ENCODE data around the gene SGMS1. TPM values are rescaled to one million over a fixed set of nuclear protein-coding genes. Genes with fewer than 3 reads are reported as not detected.

SGMS1 gene
- total RNA-seq, 1 donor from 2014 or later: 111 TPM

DNA sequence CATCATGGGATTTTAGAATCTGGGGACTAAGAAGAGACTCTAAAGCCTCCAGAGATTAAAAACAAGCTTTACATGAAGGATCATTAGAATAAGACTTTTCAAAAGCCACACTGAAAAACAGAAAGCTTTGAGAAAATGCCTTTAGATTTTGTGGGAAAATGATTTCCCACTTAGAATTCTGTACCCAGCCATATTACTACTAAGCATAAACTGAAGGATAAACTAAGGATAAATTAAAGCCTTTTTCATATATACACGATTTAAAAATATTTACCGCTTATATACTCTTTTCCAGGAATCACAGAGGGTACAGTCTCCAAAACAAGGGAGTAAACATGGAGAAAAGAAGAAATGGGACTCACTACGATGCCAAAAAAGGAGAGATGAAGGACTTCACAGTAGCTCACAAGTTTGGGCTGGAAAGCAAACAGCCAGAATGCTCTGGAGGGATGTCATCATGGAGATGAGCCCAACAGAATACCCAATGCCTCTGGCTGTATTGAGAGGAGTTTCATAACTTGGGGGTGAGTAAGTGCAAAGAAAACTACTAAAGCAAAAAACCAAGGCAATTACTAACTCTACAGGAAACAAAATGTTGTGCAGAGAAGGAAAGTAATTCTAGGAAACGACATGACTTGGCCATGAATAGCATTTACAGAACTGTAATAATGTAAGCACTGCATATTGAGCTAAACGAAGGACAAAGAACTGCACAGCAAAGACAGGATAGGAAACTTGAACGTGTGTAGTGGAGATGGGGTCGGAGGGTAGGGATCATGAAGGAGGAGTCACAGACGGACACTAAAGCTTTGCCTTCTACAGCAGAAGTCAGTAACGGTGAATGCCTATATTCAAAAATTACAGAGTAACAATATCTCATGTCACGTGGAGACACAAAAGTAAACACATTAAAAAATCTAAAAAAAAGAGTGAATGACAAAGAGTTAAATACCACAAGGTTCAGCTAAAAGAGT is 311.0 kb downstream of the SGMS1 start:
- DNase-seq (ENCODE audit: low spot score): no peak

DNA sequence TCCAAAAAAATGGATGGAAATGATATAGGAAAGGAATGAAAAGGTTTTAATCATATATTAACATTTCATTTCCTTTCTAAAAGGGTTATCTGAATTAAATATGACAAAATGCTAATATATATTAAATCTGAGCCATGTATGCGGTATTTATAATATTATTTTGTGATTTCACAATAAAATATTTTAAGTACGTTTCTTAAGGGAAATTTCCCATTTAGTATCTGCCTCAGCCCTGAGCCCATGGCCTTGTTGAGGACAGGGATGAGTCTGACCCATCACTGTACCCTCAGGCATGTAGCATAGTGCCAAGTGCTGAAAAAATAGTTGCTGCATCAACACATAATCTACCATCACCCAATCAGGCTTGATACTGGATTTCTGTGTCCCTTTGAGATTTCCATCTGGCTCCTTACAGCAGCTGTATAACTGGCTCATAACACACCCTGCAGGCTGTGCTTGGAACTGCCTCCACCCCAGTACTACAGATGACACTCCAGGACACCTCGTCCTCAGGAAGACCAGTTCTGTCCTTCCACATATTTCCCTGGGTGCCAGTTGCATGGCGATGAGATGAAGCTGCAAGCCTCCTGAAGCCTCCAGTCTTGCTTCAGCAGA is 313.1 kb downstream of the SGMS1 start:
- no peak for DNase-seq (ENCODE audit: low spot score)

DNA sequence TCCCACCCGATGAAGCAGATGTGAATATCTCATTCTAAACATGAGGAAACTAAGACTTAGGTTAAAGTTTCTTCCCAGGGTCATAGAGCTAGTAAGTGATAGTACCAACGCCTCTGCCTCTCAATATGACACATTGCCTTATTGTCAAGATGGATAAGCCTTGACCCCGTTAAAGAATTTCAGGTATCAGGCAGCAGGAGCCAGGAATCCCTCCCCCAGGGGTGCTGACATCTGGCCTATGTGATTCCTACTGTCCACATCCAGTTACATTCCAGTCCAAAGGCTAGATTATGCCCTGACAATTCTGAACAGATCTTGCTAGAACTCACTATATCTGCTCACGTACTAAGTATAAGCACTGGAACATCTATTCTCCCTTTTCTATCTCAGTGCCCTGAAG is 314.4 kb downstream of the SGMS1 start:
- no peak for DNase-seq (ENCODE audit: low spot score)

DNA sequence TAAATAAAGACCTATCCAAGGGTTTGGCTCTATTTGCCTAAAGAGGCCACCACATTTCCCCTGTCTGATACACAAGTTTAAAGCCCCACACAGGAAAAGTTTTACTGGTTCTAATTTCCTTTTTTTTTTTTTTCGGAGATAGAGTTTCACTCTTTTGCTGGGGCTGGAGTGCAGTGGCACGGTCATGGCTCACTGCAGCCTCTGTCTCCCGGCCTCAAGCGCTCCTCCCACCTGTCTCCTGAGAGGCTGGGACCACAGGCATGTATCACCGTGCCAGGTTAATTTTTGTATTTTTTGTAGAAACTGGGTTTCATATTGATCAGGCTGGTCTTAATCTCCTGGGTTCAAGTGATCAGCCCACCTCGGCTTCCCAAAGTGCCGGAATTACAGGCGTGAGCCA is 319.1 kb downstream of the SGMS1 start:
- DNase-seq (ENCODE audit: low spot score): no peak

DNA sequence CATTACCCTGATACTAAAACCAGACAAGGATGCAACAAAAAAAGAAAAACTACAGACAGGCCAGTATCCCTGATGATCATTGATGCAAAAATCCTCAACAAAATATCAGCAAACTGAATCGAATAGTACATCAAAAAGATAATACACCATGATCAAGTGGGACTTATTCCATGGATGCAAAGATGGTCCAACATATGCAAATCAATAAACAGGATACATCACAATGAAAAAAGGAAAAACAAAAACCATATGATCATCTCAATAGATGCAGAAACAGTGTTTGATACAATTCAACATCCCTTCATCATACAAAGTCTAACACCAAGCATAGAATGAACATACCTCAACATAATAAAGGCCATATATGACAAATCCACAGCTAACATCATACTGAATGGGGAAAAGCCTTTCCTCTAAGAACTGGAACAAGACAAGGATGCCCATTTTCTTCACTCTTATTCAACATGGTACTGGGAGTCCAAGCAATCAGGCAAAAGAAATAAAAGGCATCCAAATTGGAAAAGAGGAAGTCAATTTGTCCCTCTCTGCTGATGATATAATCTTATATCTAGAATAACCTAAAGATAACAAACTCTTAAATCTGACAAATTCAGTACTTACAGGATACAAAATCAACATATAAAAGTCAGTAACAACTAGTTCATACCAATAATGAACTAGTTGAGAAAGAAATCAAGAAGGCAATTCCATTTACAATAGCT is 323.6 kb downstream of the SGMS1 start:
- no peak for DNase-seq (ENCODE audit: low spot score)

DNA sequence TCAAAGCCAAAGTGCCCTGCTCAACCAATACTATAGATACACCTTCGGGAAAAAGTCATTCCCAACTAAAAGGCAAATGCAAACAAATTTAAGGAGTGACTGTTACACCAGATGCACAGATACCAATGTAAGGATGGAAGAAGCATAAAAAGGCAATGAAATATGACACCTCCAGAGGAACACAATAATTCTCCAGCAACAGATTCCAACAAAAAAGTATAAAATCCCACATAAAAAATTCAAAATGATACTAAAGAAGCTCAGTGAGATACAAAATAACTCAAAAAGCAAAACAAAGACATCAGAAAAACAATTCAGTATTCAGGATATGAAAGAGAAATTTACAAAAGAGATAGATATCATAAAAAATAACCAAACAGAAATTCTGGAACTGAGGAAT is 328.4 kb downstream of the SGMS1 start:
- no peak for DNase-seq (ENCODE audit: low spot score)

DNA sequence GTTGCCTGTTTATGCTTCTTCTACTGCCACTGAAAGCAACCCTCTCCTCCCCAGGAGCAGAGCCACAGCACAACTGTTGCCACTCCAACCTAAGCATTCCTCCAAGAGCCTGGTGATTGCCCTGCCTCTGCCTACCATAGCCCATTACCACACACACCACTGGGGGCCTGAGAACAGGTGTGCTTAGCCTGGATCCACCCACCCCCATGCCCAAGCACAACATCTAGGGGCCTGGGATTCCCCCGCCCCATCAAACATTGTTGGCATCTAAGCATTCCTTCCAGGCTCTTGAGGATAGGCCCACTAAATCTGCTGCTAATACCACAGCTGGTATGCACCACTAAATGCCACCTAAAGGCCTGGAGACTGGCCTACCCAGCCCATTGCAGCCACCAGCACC is 329.2 kb downstream of the SGMS1 start:
- no peak for DNase-seq (ENCODE audit: low spot score)

DNA sequence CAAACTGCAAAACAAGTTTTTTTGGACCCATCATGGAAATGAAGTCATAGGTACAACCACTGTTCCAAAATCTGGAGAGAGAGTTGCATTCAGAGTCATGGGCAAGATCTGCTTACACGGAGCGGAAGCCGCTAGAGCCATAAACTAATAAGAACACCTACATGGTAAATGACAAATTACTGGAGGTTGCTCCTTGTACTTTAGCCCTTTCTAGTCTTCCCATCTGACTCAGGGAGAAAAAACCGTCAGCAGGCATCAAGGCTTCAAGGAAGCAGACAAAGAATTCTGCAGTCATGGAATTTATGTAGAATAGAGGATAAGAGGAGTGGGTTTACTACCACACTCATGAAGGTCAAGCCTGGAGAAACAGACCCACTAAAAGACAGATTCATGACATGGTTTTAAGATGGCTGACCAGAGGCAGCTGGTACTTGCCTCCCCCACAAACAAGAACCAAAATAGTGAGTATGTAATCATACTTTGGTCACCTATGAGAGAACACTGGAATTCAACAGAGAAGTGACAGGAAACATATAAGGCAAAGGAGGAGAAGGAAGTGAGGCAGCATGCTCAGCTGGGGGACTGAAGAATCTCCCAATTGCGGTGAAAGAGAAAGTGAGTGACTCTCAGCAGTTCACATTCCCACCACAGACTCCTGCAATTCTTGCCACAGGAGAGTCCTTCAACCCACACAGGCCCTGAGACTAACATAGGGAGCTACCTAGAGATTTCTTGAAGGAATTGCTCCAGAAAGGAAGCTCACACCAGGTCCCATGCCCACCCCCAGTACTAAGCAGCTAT is 330.0 kb downstream of the SGMS1 start:
- no peak for DNase-seq (ENCODE audit: low spot score)

DNA sequence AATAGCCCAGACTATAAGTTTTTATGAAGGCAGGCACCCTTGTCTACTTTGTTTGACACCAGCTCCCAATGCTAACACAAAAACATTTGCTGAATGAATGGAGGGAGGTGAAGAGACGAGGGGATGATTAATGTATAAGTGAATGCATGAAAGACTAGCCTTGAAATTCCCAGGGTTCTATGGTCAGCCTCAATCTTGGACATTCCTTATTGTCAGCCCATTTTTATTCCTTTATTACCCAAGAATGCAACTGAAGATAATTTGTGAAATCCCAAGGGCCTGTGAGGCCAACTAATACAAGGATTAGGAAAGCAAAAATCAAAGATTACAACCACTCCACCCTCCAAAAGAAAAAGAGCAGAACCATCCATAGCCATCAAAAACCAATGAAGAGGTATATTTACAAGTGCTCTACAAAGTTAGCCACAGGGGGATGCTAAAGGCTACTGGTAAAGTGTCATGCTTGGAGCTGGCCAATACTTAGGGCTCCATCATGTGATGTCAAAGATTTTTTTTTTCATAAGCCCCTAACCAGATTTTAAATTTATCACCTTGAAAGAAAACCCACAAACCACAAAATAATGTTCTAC is 332.4 kb downstream of the SGMS1 start:
- DNase-seq (ENCODE audit: low spot score): no peak

DNA sequence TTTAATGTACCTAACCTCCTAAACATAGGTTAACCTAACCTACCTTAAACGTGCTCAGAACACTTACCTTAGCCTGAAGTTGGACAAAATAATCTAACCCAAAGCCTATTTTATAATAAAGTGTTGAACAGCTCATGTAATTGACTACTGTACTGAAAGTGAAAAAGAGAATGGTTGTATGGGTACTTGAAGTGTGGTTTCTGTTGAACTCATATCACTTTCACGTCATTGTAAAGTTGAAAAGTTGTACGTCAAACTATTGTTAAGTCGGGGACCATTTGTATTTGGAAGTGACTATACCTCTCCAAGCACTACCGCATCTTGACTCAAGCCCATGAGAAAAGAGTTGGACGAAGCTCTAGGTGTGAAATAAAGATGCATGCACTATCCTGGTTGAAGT is 334.6 kb downstream of the SGMS1 start:
- no peak for DNase-seq (ENCODE audit: low spot score)

DNA sequence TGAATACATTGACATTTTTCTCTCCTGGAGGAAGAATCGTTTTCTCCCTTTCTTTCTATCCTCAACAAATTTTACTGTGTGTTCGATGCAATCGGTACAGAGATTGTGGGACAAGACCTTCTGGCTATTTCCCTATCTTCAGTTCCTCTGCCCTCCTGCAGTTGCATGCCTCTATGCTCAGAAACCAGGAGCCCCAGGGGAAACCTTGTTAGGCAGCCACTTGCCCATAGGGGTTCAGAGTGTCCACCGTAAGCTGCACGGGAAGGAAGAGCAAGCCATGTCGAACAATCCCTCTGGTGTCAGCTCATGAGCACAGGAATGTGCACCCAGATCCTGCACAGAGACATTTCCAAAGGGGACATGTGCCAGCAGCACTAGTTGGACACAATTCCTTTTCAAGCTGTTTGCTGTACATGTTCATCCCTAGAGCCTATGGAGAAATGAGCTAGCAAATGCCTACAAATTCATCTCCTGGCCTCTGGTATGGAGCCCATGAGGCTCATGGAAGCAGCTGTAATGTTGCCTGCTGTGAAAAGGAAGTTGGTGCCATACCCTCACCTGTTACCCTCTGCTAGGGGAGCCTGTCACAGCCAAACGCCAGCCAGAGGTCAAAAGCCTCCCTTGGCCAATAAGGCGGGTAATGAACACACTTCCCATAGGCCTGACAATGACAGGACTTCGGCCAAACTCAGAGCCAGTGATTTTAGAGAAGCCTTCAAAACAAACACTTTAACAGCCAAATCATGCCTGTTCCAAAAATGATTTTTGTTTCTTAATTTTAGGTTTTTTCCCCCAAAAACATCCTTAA is 336.6 kb downstream of the SGMS1 start:
- no peak for DNase-seq (ENCODE audit: low spot score)

DNA sequence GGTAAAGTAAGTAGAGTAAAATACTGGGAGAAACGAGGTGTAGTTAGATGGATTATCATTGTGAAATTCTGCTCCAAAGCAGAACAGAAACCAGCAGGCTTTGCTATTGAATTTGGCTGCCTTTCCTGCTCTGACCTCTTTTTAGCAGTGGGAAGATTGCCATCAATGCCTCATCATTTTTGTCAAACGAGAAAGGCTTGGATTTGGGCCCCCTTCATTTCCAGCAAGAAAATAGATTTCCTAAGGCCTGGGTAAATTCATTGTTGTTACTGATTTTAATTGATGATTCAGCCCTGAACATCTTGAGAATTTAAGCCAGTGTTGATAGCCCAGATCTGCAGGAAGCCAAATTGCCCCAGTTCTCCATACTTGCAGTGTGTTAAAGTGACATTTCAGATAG is 337.2 kb downstream of the SGMS1 start:
- DNase-seq (ENCODE audit: low spot score): peak; percentile 55

DNA sequence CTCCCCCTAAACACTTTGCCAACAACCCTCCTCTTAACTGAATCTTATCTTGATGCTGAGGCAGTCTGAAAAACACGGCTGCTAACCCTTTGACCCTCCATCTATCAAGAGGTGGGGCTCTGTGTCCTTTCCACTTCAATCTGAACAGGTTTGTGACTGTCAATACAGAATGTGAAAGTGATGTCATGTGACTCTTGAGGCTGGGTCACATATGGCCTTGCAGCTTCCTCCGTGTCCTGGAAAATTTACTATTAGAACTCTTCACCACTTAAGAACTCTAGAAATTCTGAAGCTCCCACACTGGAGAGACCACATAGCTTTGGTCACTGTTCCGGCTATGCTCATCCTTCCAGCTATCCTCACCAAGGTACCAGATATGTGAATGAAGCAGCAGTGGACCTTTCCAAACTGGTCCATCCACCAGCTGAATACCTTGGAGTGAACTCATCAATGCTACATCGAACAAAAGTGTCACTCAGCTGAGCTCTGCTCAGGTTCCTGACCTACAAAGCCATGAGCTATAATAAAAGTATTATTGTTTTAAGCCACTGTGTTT is 341.7 kb downstream of the SGMS1 start:
- DNase-seq (ENCODE audit: low spot score): no peak

DNA sequence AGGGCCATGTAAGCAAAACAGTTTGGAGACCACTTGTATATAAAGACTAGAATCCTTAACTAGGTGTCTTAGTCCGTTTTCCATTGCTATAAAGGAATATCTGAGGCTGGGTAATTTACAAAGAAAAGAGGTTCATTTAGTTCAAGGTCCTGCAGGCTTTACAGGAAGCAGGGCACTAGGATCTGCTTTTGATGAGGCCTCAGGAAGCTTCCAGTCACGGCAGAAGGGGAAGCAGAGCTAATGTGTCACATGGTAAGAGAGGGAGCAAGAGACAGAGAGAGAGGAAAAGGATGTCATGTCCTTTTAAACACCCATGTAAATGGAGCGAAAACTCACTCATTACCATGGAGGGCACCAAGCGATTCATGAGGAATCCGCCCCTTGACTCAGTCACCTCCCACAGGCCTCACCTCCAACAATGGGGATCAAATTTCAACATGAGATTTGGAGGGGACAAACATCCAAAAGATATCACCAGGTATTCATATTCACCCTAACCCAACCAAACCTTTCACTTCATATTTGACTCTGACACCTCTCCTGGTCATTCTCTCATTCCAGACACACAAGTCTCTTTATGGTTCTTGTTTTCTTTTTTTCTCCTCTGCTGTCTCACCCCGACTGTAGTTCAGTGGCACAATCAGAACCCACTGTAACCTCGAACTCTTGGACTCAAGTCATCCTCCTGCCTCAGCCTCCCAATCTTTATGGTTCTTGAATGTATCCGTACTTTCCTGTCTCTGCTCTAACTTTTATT is 342.4 kb downstream of the SGMS1 start:
- no peak for DNase-seq (ENCODE audit: low spot score)

DNA sequence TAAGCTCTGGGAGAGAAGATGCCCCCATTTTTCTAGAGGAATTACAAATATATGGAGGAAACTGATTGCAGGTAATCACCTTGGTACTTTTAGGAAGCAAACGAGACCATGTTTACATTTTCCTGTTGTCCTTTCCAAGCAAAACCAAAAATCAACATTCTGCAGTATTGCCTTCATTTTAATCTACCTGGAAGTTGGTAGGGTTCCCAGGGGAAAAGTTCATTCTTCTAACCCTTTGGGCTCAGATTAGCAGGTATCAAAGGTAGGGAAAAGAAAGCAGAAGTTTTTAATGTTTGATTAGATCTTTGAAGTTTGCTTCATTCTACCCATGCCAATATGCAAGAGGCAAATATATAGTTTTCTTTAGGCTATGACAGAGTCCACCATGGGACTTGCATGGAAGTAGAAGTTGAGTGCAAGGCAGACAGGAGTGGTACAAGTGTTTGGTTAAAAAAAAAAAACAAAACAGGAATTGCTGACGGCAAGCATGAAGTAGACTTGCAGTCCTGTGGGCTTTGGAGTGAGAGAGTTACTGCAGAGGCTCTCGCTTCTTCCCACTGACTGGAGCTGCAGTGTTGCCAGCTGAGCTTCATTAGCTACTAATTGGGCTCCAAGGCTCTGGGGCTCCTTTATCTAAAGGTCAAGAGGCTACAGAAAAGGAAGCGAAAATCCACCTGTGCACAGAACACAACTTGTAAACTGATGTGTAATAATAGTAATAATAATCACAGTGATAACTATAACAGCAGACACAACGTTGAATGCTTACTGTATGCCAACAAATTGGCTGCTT is 343.5 kb downstream of the SGMS1 start:
- no peak for DNase-seq (ENCODE audit: low spot score)

DNA sequence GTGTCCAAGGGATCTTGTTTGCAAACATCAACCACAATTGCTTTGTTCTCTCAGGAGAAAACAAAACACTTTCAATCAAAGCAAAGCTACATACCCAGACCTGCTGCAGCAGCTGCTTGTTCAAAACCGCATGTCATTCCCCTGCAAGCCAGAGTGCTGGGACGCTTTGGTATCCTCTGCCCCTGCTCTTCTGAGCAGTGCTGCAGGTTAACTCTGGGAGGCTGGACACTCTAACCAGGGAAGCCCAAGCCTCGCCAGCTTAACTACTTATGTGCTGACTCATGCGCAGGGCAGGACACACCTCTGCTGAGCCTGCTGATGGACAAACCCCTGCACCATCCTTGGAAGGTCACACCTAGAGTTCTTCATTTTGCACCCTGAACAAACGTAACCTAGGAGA is 344.3 kb downstream of the SGMS1 start:
- DNase-seq (ENCODE audit: low spot score): no peak

DNA sequence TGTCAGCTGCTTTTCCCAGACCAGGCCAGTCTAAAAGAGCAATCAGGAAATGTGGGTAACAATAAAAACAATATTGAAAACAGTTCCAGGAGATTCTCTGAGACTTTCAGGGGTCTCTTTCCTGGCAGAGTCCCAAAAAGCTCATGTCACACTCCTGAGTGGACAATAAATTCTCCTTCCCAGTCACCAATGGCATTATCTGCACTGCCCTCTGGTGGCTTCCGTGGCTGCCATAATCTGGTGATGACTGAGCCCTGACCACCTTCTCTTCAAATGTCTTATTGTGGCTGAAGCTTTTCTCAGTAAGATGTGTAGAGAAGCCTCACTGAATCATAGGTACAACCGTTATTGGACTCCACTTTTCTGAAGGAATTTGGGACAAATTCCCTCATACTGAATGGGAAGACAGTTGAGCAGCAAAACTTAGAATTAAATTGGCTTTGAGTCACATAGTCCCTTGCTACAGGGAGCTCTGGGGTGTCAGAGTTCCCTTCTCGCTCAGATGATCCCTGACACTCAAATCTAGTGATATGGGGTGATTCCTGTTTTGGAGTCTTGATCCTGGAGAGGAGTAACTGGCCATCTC is 348.0 kb downstream of the SGMS1 start:
- no peak for DNase-seq (ENCODE audit: low spot score)

DNA sequence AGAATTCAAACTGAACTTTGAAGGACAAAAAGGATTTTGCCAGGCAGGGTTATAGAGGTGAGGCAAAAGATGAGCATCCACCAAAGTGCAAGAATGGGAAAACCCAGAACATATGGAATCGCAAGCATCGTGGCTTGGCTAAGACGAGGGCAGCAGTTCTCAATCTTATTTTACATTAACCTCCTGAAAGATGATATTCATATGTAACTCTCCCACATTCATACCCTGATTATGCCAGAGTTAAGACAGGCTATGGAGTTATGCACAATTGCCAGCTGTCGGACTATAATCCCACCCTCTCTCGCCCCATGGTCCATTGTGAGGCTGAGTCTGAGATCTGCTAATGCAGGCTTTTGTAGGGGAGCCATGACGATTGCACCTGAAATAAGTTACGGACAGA is 351.2 kb downstream of the SGMS1 start:
- no peak for DNase-seq (ENCODE audit: low spot score)

Measured in umbilical cord (tissue), 2 donors.